K562 (cell line): ENCODE results near the gene ELOB. TPM values are rescaled to one million over a fixed set of nuclear protein-coding genes. Genes with fewer than 3 reads are reported as not detected.

Experiments
- ELF1 ChIP-seq: fragments of 200-800 bp; sonication (Bioruptor generic); IDR thresholded peaks from 2 replicates; pipeline ENCODE4 v1.6.1; 2016; ENCODE audit warnings: missing genetic modification characterization, missing compliant biosample characterization
- LCOR ChIP-seq: sonication (generic); formaldehyde crosslinking; IDR thresholded peaks from 2 replicates; pipeline ENCODE4 v1.8.0; 2022; ENCODE audit warnings: mild to moderate bottlenecking, missing genetic modification reagents
- SREBF1 ChIP-seq: fragments of 150-350 bp; IDR thresholded peaks from 2 replicates; pipeline ENCODE4 v1.6.1; 2014; ENCODE audit warnings: antibody characterized with exemption, low read depth, low read length, borderline replicate concordance
- XRCC4 ChIP-seq: IDR thresholded peaks from one replicate; pipeline ENCODE4 v1.6.1; 2011; ENCODE audit not compliant: insufficient read depth, insufficient read length; ENCODE audit errors: extremely low read depth
- ZBTB34 ChIP-seq: fragments of 250-450 bp; sonication (Bioruptor Pico); IDR thresholded peaks from 2 replicates; pipeline ENCODE4 v1.8.0; 2021; ENCODE audit warnings: mild to moderate bottlenecking, moderate library complexity
- ZNF318 ChIP-seq, 2 experiments: fragments of 450-650 bp; IDR thresholded peaks; 2 replicates each; pipeline ENCODE4 v1.6.1; 2016; ENCODE audit warnings: mild to moderate bottlenecking in 2 of 2, borderline replicate concordance in 1 of 2, low read depth in 1 of 2, moderate library complexity in 1 of 2
- ZNF398 ChIP-seq: fragments of 250-450 bp; sonication (Bioruptor Pico); IDR thresholded peaks from 2 replicates; pipeline ENCODE4 v1.8.0; 2021; ENCODE audit warnings: moderate library complexity, mild to moderate bottlenecking, inconsistent platforms
- ZZZ3 ChIP-seq: fragments of 450-650 bp; IDR thresholded peaks from 2 replicates; pipeline ENCODE4 v1.6.1; 2016; ENCODE audit warnings: antibody characterized with exemption, mild to moderate bottlenecking, moderate library complexity
- polyA plus RNA-seq, 8 experiments: library from polyadenylated mRNA; depleted of rRNA in 4 of 8; stranded (reverse) in 5 of 8; unstranded in 3 of 8; fragments of >200 nt; fragmentation: Nextera tagmentation in 2 of 8; fragmentation: Illumina TruSeq in 1 of 8; extraction: Ambion mirVana in 2 of 8; extraction: Trizol in 1 of 8; gene quantifications; 2 replicates each; pipeline versions ENCODE4 v1.2.1 to v1.2.3, GENCODE V29; 2011 to 2014; ENCODE audit warnings: inconsistent platforms in 1 of 8, missing spikeins in 1 of 8
- total RNA-seq, 7 experiments: library from RNA; depleted of rRNA in 6 of 7; stranded (reverse); fragments of >200 nt in 6 of 7; fragmentation: Illumina TruSeq in 2 of 7; extraction: Trizol in 2 of 7; gene quantifications; 2 replicates each; pipeline versions ENCODE4 v1.2.1 to v1.2.3, GENCODE V29; 2011 to 2021; ENCODE audit warnings: low replicate concordance in 1 of 7
- TF ChIP-seq, protein P1 (sequence below): fragments of 250-450 bp; sonication (Bioruptor Pico); IDR thresholded peaks from 2 replicates; pipeline ENCODE4 v1.4.0; 2020; ENCODE audit warnings: mild to moderate bottlenecking, moderate library complexity
- TF ChIP-seq, protein P2 (sequence below): sonication (generic); formaldehyde crosslinking; IDR thresholded peaks from 2 replicates; pipeline ENCODE4 v1.8.0; 2022; ENCODE audit warnings: missing genetic modification reagents, mild to moderate bottlenecking, borderline replicate concordance

Gene ELOB
- total and polyA plus RNA-seq, 9 of the 15 experiments (the other 6 are each of a cell fraction or from before 2014, with no cell fraction given) = 63.2 to 791 (median 237) TPM

DNA sequence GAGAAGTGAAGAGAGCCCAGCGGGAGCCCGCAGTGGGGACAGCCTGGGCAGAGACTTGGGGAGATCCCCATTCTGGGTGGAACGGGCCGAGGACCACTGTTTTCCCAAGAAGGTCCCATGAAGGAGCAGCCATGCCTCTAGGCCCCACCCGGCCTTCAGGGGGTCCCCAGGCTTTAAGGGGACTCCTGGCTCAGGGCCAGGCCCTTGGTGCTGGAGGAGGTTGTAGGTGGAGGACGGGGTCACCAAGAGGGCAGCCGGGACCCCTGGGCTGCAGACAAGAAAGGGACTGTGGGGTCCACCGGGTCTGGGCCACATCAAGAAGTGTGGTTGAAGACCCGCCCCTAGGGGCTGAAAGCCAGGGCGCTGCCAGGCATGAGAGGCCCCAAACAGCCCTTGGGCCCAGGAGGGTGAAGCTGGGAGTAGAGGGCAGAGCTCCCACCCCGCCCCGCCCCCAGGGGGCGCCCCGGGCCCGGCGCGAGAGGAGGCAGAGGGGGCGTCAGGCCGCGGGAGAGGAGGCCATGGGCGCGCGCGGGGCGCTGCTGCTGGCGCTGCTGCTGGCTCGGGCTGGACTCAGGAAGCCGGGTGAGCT is 39.8 kb upstream of the ELOB start, which contains the start of gene PRSS21 (continued):
- TF ChIP-seq, protein P1, sequence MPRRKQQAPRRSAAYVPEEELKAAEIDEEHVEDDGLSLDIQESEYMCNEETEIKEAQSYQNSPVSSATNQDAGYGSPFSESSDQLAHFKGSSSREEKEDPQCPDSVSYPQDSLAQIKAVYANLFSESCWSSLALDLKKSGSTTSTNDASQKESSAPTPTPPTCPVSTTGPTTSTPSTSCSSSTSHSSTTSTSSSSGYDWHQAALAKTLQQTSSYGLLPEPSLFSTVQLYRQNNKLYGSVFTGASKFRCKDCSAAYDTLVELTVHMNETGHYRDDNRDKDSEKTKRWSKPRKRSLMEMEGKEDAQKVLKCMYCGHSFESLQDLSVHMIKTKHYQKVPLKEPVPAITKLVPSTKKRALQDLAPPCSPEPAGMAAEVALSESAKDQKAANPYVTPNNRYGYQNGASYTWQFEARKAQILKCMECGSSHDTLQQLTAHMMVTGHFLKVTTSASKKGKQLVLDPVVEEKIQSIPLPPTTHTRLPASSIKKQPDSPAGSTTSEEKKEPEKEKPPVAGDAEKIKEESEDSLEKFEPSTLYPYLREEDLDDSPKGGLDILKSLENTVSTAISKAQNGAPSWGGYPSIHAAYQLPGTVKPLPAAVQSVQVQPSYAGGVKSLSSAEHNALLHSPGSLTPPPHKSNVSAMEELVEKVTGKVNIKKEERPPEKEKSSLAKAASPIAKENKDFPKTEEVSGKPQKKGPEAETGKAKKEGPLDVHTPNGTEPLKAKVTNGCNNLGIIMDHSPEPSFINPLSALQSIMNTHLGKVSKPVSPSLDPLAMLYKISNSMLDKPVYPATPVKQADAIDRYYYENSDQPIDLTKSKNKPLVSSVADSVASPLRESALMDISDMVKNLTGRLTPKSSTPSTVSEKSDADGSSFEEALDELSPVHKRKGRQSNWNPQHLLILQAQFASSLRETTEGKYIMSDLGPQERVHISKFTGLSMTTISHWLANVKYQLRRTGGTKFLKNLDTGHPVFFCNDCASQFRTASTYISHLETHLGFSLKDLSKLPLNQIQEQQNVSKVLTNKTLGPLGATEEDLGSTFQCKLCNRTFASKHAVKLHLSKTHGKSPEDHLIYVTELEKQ (CRISPR knock-in tag) = no peak
- no peak for TF ChIP-seq ZNF318 (IDR thresholded peaks at IDR 0.05; ENCODE audit: borderline replicate concordance in 1 of 2, low read depth in 1 of 2)
- no peak for TF ChIP-seq ELF1
- TF ChIP-seq SREBF1 = no peak
- no peak for TF ChIP-seq ZZZ3
- no peak for TF ChIP-seq LCOR (CRISPR knock-in tag)
- TF ChIP-seq ZBTB34 (CRISPR knock-in tag) = no peak
- no peak for TF ChIP-seq ZNF398 (CRISPR knock-in tag)
- no peak for TF ChIP-seq XRCC4
- TF ChIP-seq, protein P2, sequence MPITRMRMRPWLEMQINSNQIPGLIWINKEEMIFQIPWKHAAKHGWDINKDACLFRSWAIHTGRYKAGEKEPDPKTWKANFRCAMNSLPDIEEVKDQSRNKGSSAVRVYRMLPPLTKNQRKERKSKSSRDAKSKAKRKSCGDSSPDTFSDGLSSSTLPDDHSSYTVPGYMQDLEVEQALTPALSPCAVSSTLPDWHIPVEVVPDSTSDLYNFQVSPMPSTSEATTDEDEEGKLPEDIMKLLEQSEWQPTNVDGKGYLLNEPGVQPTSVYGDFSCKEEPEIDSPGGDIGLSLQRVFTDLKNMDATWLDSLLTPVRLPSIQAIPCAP = no peak
